Lung (tissue), 12 donors: ENCODE measurements around the gene GRIK1. TPM values are rescaled to one million over a fixed set of nuclear protein-coding genes. Genes with fewer than 3 reads are reported as not detected.

Experiments
- ATAC-seq: fragments of 200-7000 bp; cut with Tn5 transposase; one replicate; pipeline ENCODE4 v1.9.1; 2020; ENCODE audit warnings: moderate number of reproducible peaks; ENCODE audit not compliant: insufficient read depth, low FRiP score
- DNase-seq, 3 donors: peaks; one replicate each; pipeline ENCODE4 v3.0.0-alpha.2; 2013 to 2017
- H3K27ac ChIP-seq, 2 donors: one replicate each; pipeline ENCODE4 v1.5.1; 2013; ENCODE audit warnings: mild to moderate bottlenecking in 2 of 2, moderate library complexity in 2 of 2, control low read depth in 1 of 2, inconsistent platforms in 1 of 2, low read depth in 1 of 2, low read length in 1 of 2
- H3K27me3 ChIP-seq, 3 donors: one replicate each; pipeline ENCODE4 v1.5.1; 2013; ENCODE audit warnings: low read length in 2 of 3; ENCODE audit not compliant: control insufficient read depth in 3 of 3, insufficient read depth in 3 of 3
- H3K36me3 ChIP-seq, 4 donors: one replicate each; pipeline ENCODE4 v1.5.1; 2013; ENCODE audit warnings: low read length in 4 of 4, mild to moderate bottlenecking in 1 of 4, moderate library complexity in 1 of 4; ENCODE audit not compliant: control insufficient read depth in 4 of 4, insufficient read depth in 4 of 4
- H3K4me1 ChIP-seq, 5 donors: one replicate each; pipeline ENCODE4 v1.5.1; 2013; ENCODE audit warnings: low read length in 5 of 5, mild to moderate bottlenecking in 2 of 5, moderate library complexity in 1 of 5; ENCODE audit not compliant: control insufficient read depth in 5 of 5, insufficient read depth in 5 of 5
- H3K4me3 ChIP-seq: one replicate; pipeline ENCODE4 v1.5.1; 2013; ENCODE audit warnings: mild to moderate bottlenecking, control low read depth, moderate library complexity
- H3K9ac ChIP-seq, 2 donors: one replicate each; pipeline ENCODE4 v1.5.1; 2013; ENCODE audit warnings: low read length in 2 of 2, control low read depth in 1 of 2; ENCODE audit not compliant: insufficient read depth in 1 of 2
- H3K9me3 ChIP-seq, 4 donors: one replicate each; pipeline ENCODE4 v1.5.1; 2013; ENCODE audit warnings: low read length in 3 of 4, mild to moderate bottlenecking in 1 of 4, moderate library complexity in 1 of 4; ENCODE audit not compliant: control insufficient read depth in 4 of 4, insufficient read depth in 3 of 4
- WGBS, 2 donors: extraction: QIAGEN DNeasy Blood & Tissue Kit; methylation state at CpG; one replicate each; pipeline ENCODE4 v1.1.7; 2013; 5-methylcytosine and 5-hydroxymethylcytosine counted together
- polyA plus RNA-seq, 2 donors: library from polyadenylated mRNA; stranded (reverse); fragments of 200-250 nt; gene quantifications; one replicate each; pipeline ENCODE4 v1.2.1, GENCODE V29; 2013
- total RNA-seq, 2 donors: library from RNA; depleted of rRNA in 1 of 2; stranded (reverse); fragments of >200 nt in 1 of 2; gene quantifications; one replicate each; pipeline ENCODE4 v1.2.1, GENCODE V29; 2014 to 2021
- TF ChIP-seq, protein P1 (sequence below): IDR thresholded peaks from 2 replicates; pipeline ENCODE4 v1.5.1; 2012; ENCODE audit warnings: mild to moderate bottlenecking; ENCODE audit errors: control extremely low read depth, extremely low read depth
- donor health status: control.
- donor health status: control.
- donor health status: Bipolar disorder and iron deficiency.
- donor health status: healthy.
- donor health status: DM: yes; HTN: yes; CAD: no.

GRIK1 gene
- total and polyA plus RNA-seq, 4 donors: 0.26 TPM; not detected in 3

DNA sequence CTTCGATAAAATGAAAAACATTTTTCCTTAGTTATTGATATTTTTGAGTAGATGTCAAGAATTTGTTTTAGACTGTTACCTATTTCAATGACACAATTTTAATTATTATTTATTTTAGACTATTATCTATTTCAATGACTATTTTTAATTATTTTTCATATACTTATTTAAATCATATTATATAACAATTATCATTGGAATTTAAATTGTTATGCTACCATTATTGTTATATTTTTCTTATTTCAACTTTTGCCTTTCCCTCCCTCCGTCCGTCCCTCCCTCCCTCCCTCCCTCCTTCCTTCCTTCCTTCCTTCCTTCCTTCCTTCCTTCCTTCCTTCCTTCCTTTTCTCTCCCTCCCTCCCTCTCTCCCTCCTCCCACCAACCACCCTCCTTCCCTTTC, 229.3 kb downstream of the GRIK1 start:
- H3K9me3 ChIP-seq: peaks cover 0 to 2% (median 0%) of the 10 kb centered on the region in 4 donors
- no peak overlapping the region for H3K4me3 ChIP-seq
- DNase-seq (no peak), ATAC-seq (no peak)
- H3K27me3 ChIP-seq: no peaks in the 10 kb centered on the region
- no peaks in the 10 kb centered on the region for H3K36me3 ChIP-seq
- TF ChIP-seq, protein P1, sequence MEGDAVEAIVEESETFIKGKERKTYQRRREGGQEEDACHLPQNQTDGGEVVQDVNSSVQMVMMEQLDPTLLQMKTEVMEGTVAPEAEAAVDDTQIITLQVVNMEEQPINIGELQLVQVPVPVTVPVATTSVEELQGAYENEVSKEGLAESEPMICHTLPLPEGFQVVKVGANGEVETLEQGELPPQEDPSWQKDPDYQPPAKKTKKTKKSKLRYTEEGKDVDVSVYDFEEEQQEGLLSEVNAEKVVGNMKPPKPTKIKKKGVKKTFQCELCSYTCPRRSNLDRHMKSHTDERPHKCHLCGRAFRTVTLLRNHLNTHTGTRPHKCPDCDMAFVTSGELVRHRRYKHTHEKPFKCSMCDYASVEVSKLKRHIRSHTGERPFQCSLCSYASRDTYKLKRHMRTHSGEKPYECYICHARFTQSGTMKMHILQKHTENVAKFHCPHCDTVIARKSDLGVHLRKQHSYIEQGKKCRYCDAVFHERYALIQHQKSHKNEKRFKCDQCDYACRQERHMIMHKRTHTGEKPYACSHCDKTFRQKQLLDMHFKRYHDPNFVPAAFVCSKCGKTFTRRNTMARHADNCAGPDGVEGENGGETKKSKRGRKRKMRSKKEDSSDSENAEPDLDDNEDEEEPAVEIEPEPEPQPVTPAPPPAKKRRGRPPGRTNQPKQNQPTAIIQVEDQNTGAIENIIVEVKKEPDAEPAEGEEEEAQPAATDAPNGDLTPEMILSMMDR: no peak
- no peak overlapping the region for H3K9ac ChIP-seq
- no peaks in the 10 kb centered on the region for H3K4me1 ChIP-seq
- no peak overlapping the region for H3K27ac ChIP-seq
- 60 to 70% methylated on average over 3 of the region's 3 CpGs for WGBS, 2 donors

DNA sequence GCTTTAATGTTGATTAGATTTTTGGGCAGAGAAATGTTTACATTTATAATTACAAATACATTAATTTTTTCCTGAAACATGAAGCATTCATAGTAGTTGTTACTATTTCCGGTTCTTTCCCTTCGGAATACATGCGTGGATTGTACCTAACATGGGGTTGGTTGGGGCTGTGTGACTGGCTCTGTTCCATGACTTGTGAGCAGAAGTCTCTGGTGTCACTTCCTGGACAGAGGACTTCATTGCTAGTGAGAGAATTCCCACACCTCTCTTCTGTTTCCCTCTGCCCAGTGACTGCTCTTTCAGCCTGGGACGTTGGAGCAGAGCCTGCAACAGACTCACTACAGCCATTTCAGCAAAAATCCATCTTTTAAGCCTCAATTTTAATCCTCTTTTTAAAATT, 231.4 kb downstream of the GRIK1 start:
- DNase-seq: no peak
- H3K9me3 ChIP-seq: no peaks in the 10 kb centered on the region
- no peaks in the 10 kb centered on the region for H3K4me1 ChIP-seq
- H3K27me3 ChIP-seq: no peaks in the 10 kb centered on the region
- ATAC-seq: no peak
- no peaks in the 10 kb centered on the region for H3K36me3 ChIP-seq
- 76 to 79% methylated on average over 4 of the region's 4 CpGs for WGBS, 2 donors
- TF ChIP-seq, protein P1: no peak
- H3K4me3 ChIP-seq: no peak overlapping the region
- H3K27ac ChIP-seq: no peak overlapping the region
- no peak overlapping the region for H3K9ac ChIP-seq

DNA sequence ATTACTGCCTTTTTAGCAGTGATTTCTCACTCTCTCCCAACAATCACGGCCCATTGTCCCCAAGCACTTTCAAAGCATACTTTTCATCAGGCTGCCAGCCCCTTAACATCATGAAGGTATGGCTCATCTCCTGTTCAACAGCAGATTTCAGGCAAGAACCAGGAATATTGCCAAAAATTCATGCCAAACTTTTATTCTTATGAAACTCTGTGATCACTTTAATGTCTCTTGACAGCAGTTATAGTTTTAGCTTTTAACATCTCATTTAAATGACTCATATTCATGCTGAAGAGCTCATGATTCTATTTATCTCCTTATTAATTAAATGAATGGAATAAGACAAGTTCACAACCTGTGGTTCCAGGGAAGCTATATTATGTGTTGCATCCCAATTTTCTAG, 235.1 kb downstream of the GRIK1 start:
- no peak for DNase-seq

More for the DNA sequence above, 235.1 kb downstream of the GRIK1 start:
- Histone ChIP-seq H3K27me3 (no peaks in the 10 kb centered on the region), H3K36me3 (no peaks in the 10 kb centered on the region), H3K27ac (no peak overlapping the region), H3K9me3 (no peaks in the 10 kb centered on the region), H3K9ac (no peak overlapping the region), H3K4me3 (no peak overlapping the region), H3K4me1 (no peaks in the 10 kb centered on the region)
- ATAC-seq: no peak
- 70 to 88% methylated on average over 1 of the region's 1 CpG for WGBS, 2 donors
- TF ChIP-seq, protein P1: no peak
